ENCODE data around the gene KIF5A.

KIF5A gene

GRCh38 chr12:57623811-57624390, 74.1 kb downstream of the KIF5A start:
- H3K36me3 ChIP-seq (ENCODE audit: insufficient read depth, low read length): no peaks in the 10 kb centered on the region
- H3K4me1 ChIP-seq (ENCODE audit: insufficient read depth, low read length, poor library complexity, severe bottlenecking): no peaks in the 10 kb centered on the region
- no peak overlapping the region for H3K4me3 ChIP-seq (ENCODE audit: low read length, poor library complexity, severe bottlenecking)
- no peaks in the 10 kb centered on the region for H3K79me2 ChIP-seq (ENCODE audit: insufficient read depth, low read length)
- no peak overlapping the region for H2AFZ ChIP-seq (ENCODE audit: low read length)
- no peaks in the 10 kb centered on the region for H3F3A ChIP-seq (ENCODE audit: low read depth)
- H3K9me2 ChIP-seq (replicated peaks; ENCODE audit: low read depth, low read length): no peaks in the 10 kb centered on the region
- H3K9me3 ChIP-seq (ENCODE audit: insufficient read depth, low read depth, low read length): no peaks in the 10 kb centered on the region
- H3K4me2 ChIP-seq (ENCODE audit: low read depth, low read length, poor library complexity, severe bottlenecking): no peak overlapping the region
- TF ChIP-seq, protein P1, sequence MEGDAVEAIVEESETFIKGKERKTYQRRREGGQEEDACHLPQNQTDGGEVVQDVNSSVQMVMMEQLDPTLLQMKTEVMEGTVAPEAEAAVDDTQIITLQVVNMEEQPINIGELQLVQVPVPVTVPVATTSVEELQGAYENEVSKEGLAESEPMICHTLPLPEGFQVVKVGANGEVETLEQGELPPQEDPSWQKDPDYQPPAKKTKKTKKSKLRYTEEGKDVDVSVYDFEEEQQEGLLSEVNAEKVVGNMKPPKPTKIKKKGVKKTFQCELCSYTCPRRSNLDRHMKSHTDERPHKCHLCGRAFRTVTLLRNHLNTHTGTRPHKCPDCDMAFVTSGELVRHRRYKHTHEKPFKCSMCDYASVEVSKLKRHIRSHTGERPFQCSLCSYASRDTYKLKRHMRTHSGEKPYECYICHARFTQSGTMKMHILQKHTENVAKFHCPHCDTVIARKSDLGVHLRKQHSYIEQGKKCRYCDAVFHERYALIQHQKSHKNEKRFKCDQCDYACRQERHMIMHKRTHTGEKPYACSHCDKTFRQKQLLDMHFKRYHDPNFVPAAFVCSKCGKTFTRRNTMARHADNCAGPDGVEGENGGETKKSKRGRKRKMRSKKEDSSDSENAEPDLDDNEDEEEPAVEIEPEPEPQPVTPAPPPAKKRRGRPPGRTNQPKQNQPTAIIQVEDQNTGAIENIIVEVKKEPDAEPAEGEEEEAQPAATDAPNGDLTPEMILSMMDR (conservative IDR thresholded peaks at IDR 0.05; ENCODE audit: low read length): no peak
- no peak for TF ChIP-seq EZH2phosphoT487 (IDR thresholded peaks at IDR 0.05; ENCODE audit: borderline replicate concordance)
- no peaks in the 10 kb centered on the region for H4K20me1 ChIP-seq (ENCODE audit: insufficient read depth, low read length, poor library complexity, severe bottlenecking)
- no peak overlapping the region for H3K9ac ChIP-seq (ENCODE audit: low read depth, low read length, poor library complexity, severe bottlenecking)
- no peaks in the 10 kb centered on the region for H3K27me3 ChIP-seq (ENCODE audit: insufficient read depth, low read length, poor library complexity, severe bottlenecking)

GRCh38 chr12:57624441-57625220, 74.8 kb downstream of the KIF5A start:
- H2AFZ ChIP-seq (ENCODE audit: low read length): no peak overlapping the region
- H3K36me3 ChIP-seq (ENCODE audit: insufficient read depth, low read length): no peaks in the 10 kb centered on the region
- H3K79me2 ChIP-seq (ENCODE audit: insufficient read depth, low read length): no peaks in the 10 kb centered on the region
- H3F3A ChIP-seq (ENCODE audit: low read depth): no peaks in the 10 kb centered on the region
- no peak overlapping the region for H3K4me2 ChIP-seq (ENCODE audit: low read depth, low read length, poor library complexity, severe bottlenecking)
- H3K4me1 ChIP-seq (ENCODE audit: insufficient read depth, low read length, poor library complexity, severe bottlenecking): no peaks in the 10 kb centered on the region
- H3K4me3 ChIP-seq (ENCODE audit: low read length, poor library complexity, severe bottlenecking): no peak overlapping the region
- H3K9me2 ChIP-seq (replicated peaks; ENCODE audit: low read depth, low read length): no peaks in the 10 kb centered on the region
- H4K20me1 ChIP-seq (ENCODE audit: insufficient read depth, low read length, poor library complexity, severe bottlenecking): no peaks in the 10 kb centered on the region
- H3K9me3 ChIP-seq (ENCODE audit: insufficient read depth, low read depth, low read length): no peaks in the 10 kb centered on the region
- no peak overlapping the region for H3K9ac ChIP-seq (ENCODE audit: low read depth, low read length, poor library complexity, severe bottlenecking)
- H3K27me3 ChIP-seq (ENCODE audit: insufficient read depth, low read length, poor library complexity, severe bottlenecking): no peaks in the 10 kb centered on the region
- TF ChIP-seq, protein P1 (conservative IDR thresholded peaks at IDR 0.05; ENCODE audit: low read length): no peak
- no peak for TF ChIP-seq EZH2phosphoT487 (IDR thresholded peaks at IDR 0.05; ENCODE audit: borderline replicate concordance)

GRCh38 chr12:57625261-57626032, 75.6 kb downstream of the KIF5A start:
- no peaks in the 10 kb centered on the region for H4K20me1 ChIP-seq (ENCODE audit: insufficient read depth, low read length, poor library complexity, severe bottlenecking)
- no peaks in the 10 kb centered on the region for H3K4me1 ChIP-seq (ENCODE audit: insufficient read depth, low read length, poor library complexity, severe bottlenecking)
- no peaks in the 10 kb centered on the region for H3K9me3 ChIP-seq (ENCODE audit: insufficient read depth, low read depth, low read length)
- TF ChIP-seq, protein P1 (conservative IDR thresholded peaks at IDR 0.05; ENCODE audit: low read length): no peak
- H3K9me2 ChIP-seq (replicated peaks; ENCODE audit: low read depth, low read length): no peaks in the 10 kb centered on the region
- no peaks in the 10 kb centered on the region for H3K36me3 ChIP-seq (ENCODE audit: insufficient read depth, low read length)
- H3K27me3 ChIP-seq (ENCODE audit: insufficient read depth, low read length, poor library complexity, severe bottlenecking): no peaks in the 10 kb centered on the region
- no peak overlapping the region for H3K9ac ChIP-seq (ENCODE audit: low read depth, low read length, poor library complexity, severe bottlenecking)
- no peaks in the 10 kb centered on the region for H3F3A ChIP-seq (ENCODE audit: low read depth)
- no peak overlapping the region for H3K4me2 ChIP-seq (ENCODE audit: low read depth, low read length, poor library complexity, severe bottlenecking)
- H2AFZ ChIP-seq (ENCODE audit: low read length): no peak overlapping the region
- no peak overlapping the region for H3K4me3 ChIP-seq (ENCODE audit: low read length, poor library complexity, severe bottlenecking)
- H3K79me2 ChIP-seq (ENCODE audit: insufficient read depth, low read length): no peaks in the 10 kb centered on the region

Measured in Loucy (cell line).